ENCODE results near the gene EGF. TPM values are rescaled to one million over a fixed set of nuclear protein-coding genes. Genes with fewer than 3 reads are reported as not detected.
"Not testable (repeated sequence)": the region's sequence is repeated elsewhere in the genome, so short reads cannot be mapped to it uniquely, and the experiment has no call there.

Gene EGF
- total RNA-seq, 2 donors from 2014 or later = not detected

- no peak overlapping the region for H3K27ac Mint-ChIP-seq
- H3K9me3 Mint-ChIP-seq = peaks cover 4 to 11% of the 10 kb centered on the region in 2 donors
- H3K36me3 Mint-ChIP-seq = peaks cover 8 to 9% of the 10 kb centered on the region in 2 donors
- ATAC-seq = no peak
- DNase-seq (ENCODE audit: low spot score in 2 of 2) = no peak
These were observed 10.0 kb upstream of the EGF start for GRCh38 chr4:109902559-109903251.

- H3K27ac Mint-ChIP-seq = no peak overlapping the region
- DNase-seq (ENCODE audit: low spot score in 2 of 2) = no peak
- no peak for ATAC-seq
- peaks cover 0 to 9% of the 10 kb centered on the region in 2 donors for H3K36me3 Mint-ChIP-seq
- peaks cover 4% of the 10 kb centered on the region in 2 donors for H3K9me3 Mint-ChIP-seq
These were observed 4.0 kb upstream of the EGF start for GRCh38 chr4:109908731-109909130.

GRCh38 chr4:109910256-109910655, 2.4 kb upstream of the EGF start:
- Mint-ChIP-seq H3K36me3 (peaks cover 0 to 9% of the 10 kb centered on the region in 2 donors), H3K27ac (no peak overlapping the region), H3K9me3 (peaks cover 4% of the 10 kb centered on the region in 2 donors)
- ATAC-seq (no peak), DNase-seq (ENCODE audit: low spot score in 2 of 2) (no peak)

- H3K36me3 Mint-ChIP-seq = no peaks in the 10 kb centered on the region
- no peak for ATAC-seq
- DNase-seq (ENCODE audit: low spot score in 2 of 2) = no peak
- no peaks in the 10 kb centered on the region for H3K9me3 Mint-ChIP-seq
- no peak overlapping the region for H3K27ac Mint-ChIP-seq
These were observed 1.0 kb downstream of the EGF start for GRCh38 chr4:109913596-109914241.

- Mint-ChIP-seq H3K27ac (no peak overlapping the region), H3K36me3 (no peaks in the 10 kb centered on the region), H3K9me3 (no peaks in the 10 kb centered on the region)
- no peak for ATAC-seq
- no peak for DNase-seq (ENCODE audit: low spot score in 2 of 2)
These were observed 1.6 kb downstream of the EGF start for GRCh38 chr4:109914322-109914721.

- DNase-seq (ENCODE audit: low spot score in 2 of 2) = no peak
- no peaks in the 10 kb centered on the region for H3K9me3 Mint-ChIP-seq
- H3K36me3 Mint-ChIP-seq = no peaks in the 10 kb centered on the region
- no peak overlapping the region for H3K27ac Mint-ChIP-seq
- ATAC-seq = no peak
These were observed 2.8 kb downstream of the EGF start for GRCh38 chr4:109915385-109916026.

- ATAC-seq (peak in 1 of 2 donors; percentile 73), DNase-seq (ENCODE audit: low spot score in 2 of 2) (peak in 1 of 2 donors; percentile 7)
These were observed 3.3 kb downstream of the EGF start for GRCh38 chr4:109916027-109916409.

GRCh38 chr4:109921384-109921808, 8.7 kb downstream of the EGF start:
- H3K27ac Mint-ChIP-seq = no peak overlapping the region
- no peaks in the 10 kb centered on the region for H3K9me3 Mint-ChIP-seq

More at GRCh38 chr4:109916027-109916409, 3.3 kb downstream of the EGF start:
- Mint-ChIP-seq H3K27ac (no peak overlapping the region), H3K36me3 (no peaks in the 10 kb centered on the region), H3K9me3 (no peaks in the 10 kb centered on the region)

GRCh38 chr4:109925396-109925795, 12.7 kb downstream of the EGF start:
- DNase-seq (ENCODE audit: low spot score in 2 of 2) = no peak

More at GRCh38 chr4:109921384-109921808, 8.7 kb downstream of the EGF start:
- H3K36me3 Mint-ChIP-seq = no peaks in the 10 kb centered on the region
- no peak for DNase-seq (ENCODE audit: low spot score in 2 of 2)
- ATAC-seq = no peak

GRCh38 chr4:109928327-109929045, 15.8 kb downstream of the EGF start:
- Mint-ChIP-seq H3K27ac (no peak overlapping the region), H3K36me3 (no peaks in the 10 kb centered on the region), H3K9me3 (no peaks in the 10 kb centered on the region)
- ATAC-seq = no peak
- DNase-seq (ENCODE audit: low spot score in 2 of 2) = no peak

More at GRCh38 chr4:109925396-109925795, 12.7 kb downstream of the EGF start:
- no peaks in the 10 kb centered on the region for H3K36me3 Mint-ChIP-seq
- no peak overlapping the region for H3K27ac Mint-ChIP-seq
- H3K9me3 Mint-ChIP-seq = no peaks in the 10 kb centered on the region
- ATAC-seq = no peak

GRCh38 chr4:109930464-109930863, 17.8 kb downstream of the EGF start:
- DNase-seq (ENCODE audit: low spot score in 2 of 2) (no peak), ATAC-seq (no peak)
- Mint-ChIP-seq H3K27ac (no peak overlapping the region), H3K9me3 (no peaks in the 10 kb centered on the region), H3K36me3 (no peaks in the 10 kb centered on the region)

- H3K36me3 Mint-ChIP-seq = no peaks in the 10 kb centered on the region
- DNase-seq (ENCODE audit: low spot score in 2 of 2) = no peak
- no peak for ATAC-seq
- H3K9me3 Mint-ChIP-seq = no peaks in the 10 kb centered on the region
- H3K27ac Mint-ChIP-seq = no peak overlapping the region
These were observed 18.2 kb downstream of the EGF start for GRCh38 chr4:109930872-109931271.

- Mint-ChIP-seq H3K27ac (no peak overlapping the region), H3K9me3 (peaks cover 0 to under 1% of the 10 kb centered on the region in 2 donors), H3K36me3 (no peaks in the 10 kb centered on the region)
- DNase-seq (ENCODE audit: low spot score in 2 of 2) (no peak), ATAC-seq (no peak)
These were observed 18.6 kb downstream of the EGF start for GRCh38 chr4:109931318-109931717.

- not testable (repeated sequence) for ATAC-seq; DNase-seq (ENCODE audit: low spot score in 2 of 2); H3K36me3 Mint-ChIP-seq; H3K27ac Mint-ChIP-seq; H3K9me3 Mint-ChIP-seq
These were observed 24.7 kb downstream of the EGF start for GRCh38 chr4:109937352-109937751.

GRCh38 chr4:109939190-109939589, 26.5 kb downstream of the EGF start:
- Mint-ChIP-seq H3K9me3 (peaks cover 3 to 8% of the 10 kb centered on the region in 2 donors), H3K27ac (no peak overlapping the region), H3K36me3 (peaks cover 0 to 8% of the 10 kb centered on the region in 2 donors)
- no peak for DNase-seq (ENCODE audit: low spot score in 2 of 2)
- ATAC-seq = no peak

GRCh38 chr4:109942292-109942926, 29.7 kb downstream of the EGF start:
- Mint-ChIP-seq H3K36me3 (peaks cover 0 to 8% of the 10 kb centered on the region in 2 donors), H3K27ac (no peak overlapping the region), H3K9me3 (peaks cover 3 to 10% of the 10 kb centered on the region in 2 donors)
- DNase-seq (ENCODE audit: low spot score in 2 of 2) = no peak
- ATAC-seq = no peak
